ENCODE measurements around the gene CFAP100. TPM values are rescaled to one million over a fixed set of nuclear protein-coding genes. Genes with fewer than 3 reads are reported as not detected.
A peak's percentile ranks its signal among the peaks of the same experiment; 100 is the strongest.

The CFAP100 gene
- total and polyA plus RNA-seq, 4 donors, result not detected

- H3K4me1 ChIP-seq (ENCODE audit: control insufficient read depth in 1 of 2, insufficient read depth in 2 of 2, low read length in 2 of 2), result peaks cover 3% of the 10 kb centered on the region in 2 donors
- no peaks in the 10 kb centered on the region for H3K27me3 ChIP-seq (ENCODE audit: control insufficient read depth in 1 of 2, insufficient read depth in 2 of 2, low read length in 1 of 2)
- peaks cover 0 to 19% of the 10 kb centered on the region in 2 donors for H3K36me3 ChIP-seq (ENCODE audit: control insufficient read depth in 1 of 2, insufficient read depth in 2 of 2, low read length in 1 of 2)
- ATAC-seq (ENCODE audit: low FRiP score) (no peak), DNase-seq (peak; percentile 21 to 61)
- WGBS, 2 donors, result 73 to 80% methylated on average over 3 of the region's 3 CpGs
- H3K27ac ChIP-seq (ENCODE audit: low read depth in 1 of 2, low read length in 2 of 2), result peak overlapping the region in 1 of 2 donors; percentile 44
- H3K9me3 ChIP-seq (ENCODE audit: control insufficient read depth, low read length), result no peaks in the 10 kb centered on the region
- intact Hi-C loops (cut with DNase I), result loop anchor here in 1 of 2 donors (5.0 kb wide), 3 partner anchors 53 to 143 kb away; no protein-coding TSS in a partner anchor
- peak overlapping the region; percentile 10 to 31 for H3K4me3 ChIP-seq (ENCODE audit: low read length in 2 of 2)
Observed at GRCh38 chr3:126355251-126355650, 39.5 kb upstream of the CFAP100 start.

GRCh38 chr3:126355777-126356372 lies 38.8 kb upstream of the CFAP100 start:
- H3K27ac ChIP-seq (ENCODE audit: low read depth in 1 of 2, low read length in 2 of 2), result peak overlapping the region; percentile 91 to 97
- peak overlapping the region; percentile 90 to 98 for H3K4me3 ChIP-seq (ENCODE audit: low read length in 2 of 2)
- ATAC-seq (ENCODE audit: low FRiP score), result peak; percentile 92
- DNase-seq, result peak; percentile 94 to 98
- peaks cover 0 to 16% of the 10 kb centered on the region in 2 donors for H3K36me3 ChIP-seq (ENCODE audit: control insufficient read depth in 1 of 2, insufficient read depth in 2 of 2, low read length in 1 of 2)
- H3K4me1 ChIP-seq (ENCODE audit: control insufficient read depth in 1 of 2, insufficient read depth in 2 of 2, low read length in 2 of 2), result peaks cover 3% of the 10 kb centered on the region in 2 donors
- WGBS, 2 donors, result 0 to 1% methylated on average over 32 of the region's 32 CpGs
- no peaks in the 10 kb centered on the region for H3K27me3 ChIP-seq (ENCODE audit: control insufficient read depth in 1 of 2, insufficient read depth in 2 of 2, low read length in 1 of 2)
- intact Hi-C loops (cut with DNase I), result loop anchor here (1.0 to 5.0 kb wide), 5 partner anchors 54 to 144 kb away; no protein-coding TSS in a partner anchor
- no peaks in the 10 kb centered on the region for H3K9me3 ChIP-seq (ENCODE audit: control insufficient read depth, low read length)

DNA sequence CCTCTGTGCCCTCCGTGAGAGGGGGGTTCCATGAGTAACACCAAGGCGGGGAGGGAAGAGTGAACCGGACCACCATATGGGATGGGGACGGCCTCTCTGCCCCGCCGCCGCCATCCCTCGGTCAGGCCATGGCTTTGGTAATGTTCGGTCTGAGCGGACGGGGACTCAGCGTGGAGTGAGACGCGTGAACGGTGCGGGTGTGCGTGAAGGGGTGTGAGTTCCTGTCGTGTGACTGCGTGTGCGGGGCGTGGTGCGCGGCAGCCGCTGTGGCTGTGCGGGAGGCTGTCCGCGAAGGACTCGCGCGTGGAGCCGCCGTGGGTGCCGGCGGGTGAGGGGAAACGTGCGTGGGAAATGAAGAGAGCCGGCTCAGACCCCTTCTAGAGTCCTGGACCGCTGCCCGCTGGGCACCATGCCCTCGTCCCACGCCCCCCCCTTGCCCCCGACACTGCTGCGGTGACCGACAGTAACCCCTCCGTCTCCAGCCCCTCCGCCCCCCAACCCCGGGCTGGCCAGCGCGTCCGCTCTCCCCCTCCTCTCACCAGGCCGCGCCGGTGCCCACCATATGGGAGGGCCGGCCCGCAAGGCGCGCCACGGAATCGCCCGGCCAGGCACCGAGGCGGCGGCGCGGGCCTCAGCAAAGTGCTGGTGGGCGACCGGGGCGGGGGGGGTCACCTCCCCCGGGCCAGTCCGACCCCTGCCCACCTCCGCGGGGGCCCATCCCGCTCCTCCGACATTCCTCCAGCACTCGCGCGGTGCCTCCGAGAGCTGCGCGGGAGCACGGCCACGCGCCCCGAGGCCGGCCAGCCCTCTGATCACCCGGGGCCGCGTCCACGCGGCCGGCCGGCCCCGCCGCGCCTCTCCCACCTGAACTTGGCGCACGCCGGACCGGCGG lies 38.1 kb upstream of the CFAP100 start:
- H3K4me3 ChIP-seq (ENCODE audit: low read length in 2 of 2), result peak overlapping the region; percentile 90 to 98
- intact Hi-C loops (cut with DNase I), result loop anchor here (1.0 to 5.0 kb wide), 6 partner anchors 54 to 144 kb away; no protein-coding TSS in a partner anchor
- no peaks in the 10 kb centered on the region for H3K9me3 ChIP-seq (ENCODE audit: control insufficient read depth, low read length)
- peaks cover 3% of the 10 kb centered on the region in 2 donors for H3K4me1 ChIP-seq (ENCODE audit: control insufficient read depth in 1 of 2, insufficient read depth in 2 of 2, low read length in 2 of 2)
- 1% methylated on average over 69 to 100 of the region's 100 CpGs for WGBS, 2 donors
- DNase-seq (peak; percentile 59 to 84), ATAC-seq (ENCODE audit: low FRiP score) (peak; percentile 19)
- H3K27me3 ChIP-seq (ENCODE audit: control insufficient read depth in 1 of 2, insufficient read depth in 2 of 2, low read length in 1 of 2), result no peaks in the 10 kb centered on the region
- H3K36me3 ChIP-seq (ENCODE audit: control insufficient read depth in 1 of 2, insufficient read depth in 2 of 2, low read length in 1 of 2), result peaks cover 0 to 11% of the 10 kb centered on the region in 2 donors
- peak overlapping the region; percentile 91 to 97 for H3K27ac ChIP-seq (ENCODE audit: low read depth in 1 of 2, low read length in 2 of 2)

DNA sequence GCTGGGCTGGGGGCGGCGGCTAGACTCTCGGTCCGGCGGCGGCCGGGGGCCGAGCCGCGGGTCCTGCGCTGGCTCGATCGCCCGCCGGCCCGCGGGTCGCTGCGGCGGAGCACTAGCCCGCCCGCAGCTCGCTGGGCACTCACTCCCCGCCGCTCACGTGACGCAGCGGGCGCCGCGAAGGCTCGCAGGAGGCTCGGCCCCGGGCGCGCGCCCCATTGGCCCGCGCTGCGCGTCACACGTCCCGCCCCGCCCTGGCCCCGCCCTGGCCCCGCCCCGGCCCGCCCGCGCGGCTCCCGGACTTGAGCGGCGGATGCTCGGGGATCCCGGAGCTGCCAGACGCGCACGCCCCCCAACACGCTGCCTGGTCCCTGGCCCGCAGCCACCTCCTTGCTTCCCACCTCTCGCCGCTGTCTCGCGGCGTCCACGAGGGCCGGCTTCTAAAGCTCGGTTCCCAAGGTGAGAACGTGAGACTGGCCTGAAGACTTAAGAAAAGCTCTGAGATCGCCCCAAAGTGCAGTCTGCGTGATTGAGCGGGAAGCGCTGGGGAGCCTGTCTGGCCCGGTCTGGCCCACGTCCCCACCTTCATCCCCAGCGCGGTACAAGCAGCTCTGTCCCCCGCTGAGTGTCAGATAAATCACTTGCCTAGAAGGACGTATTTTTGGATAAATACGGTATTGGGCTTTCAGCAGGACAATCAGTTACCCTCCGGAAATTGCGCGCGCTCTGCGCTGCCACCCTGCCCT lies 37.2 kb upstream of the CFAP100 start, which contains the start of gene KLF15:
KLF15 (minus strand) TSS at position 114 of the 743 bp plus-strand sequence. CDS start 4,486 bp downstream, outside the sequence.
- H3K9me3 ChIP-seq (ENCODE audit: control insufficient read depth, low read length), result no peaks in the 10 kb centered on the region
- intact Hi-C loops (cut with DNase I), result loop anchor here (1.0 to 5.0 kb wide), 5 partner anchors 55 to 145 kb away; no protein-coding TSS in a partner anchor
- WGBS, 2 donors, result 0 to 1% methylated on average over 48 to 86 of the region's 86 CpGs
- H3K36me3 ChIP-seq (ENCODE audit: control insufficient read depth in 1 of 2, insufficient read depth in 2 of 2, low read length in 1 of 2), result peaks cover 0 to 3% of the 10 kb centered on the region in 2 donors
- H3K4me1 ChIP-seq (ENCODE audit: control insufficient read depth in 1 of 2, insufficient read depth in 2 of 2, low read length in 2 of 2), result peaks cover 3% of the 10 kb centered on the region in 2 donors
- peak within 1 kb of the TSS; percentile 90 to 98 for H3K4me3 ChIP-seq (ENCODE audit: low read length in 2 of 2)
- peak within 1 kb of the TSS; percentile 91 to 97 for H3K27ac ChIP-seq (ENCODE audit: low read depth in 1 of 2, low read length in 2 of 2)
- DNase-seq (peak; percentile 90 to 95), ATAC-seq (ENCODE audit: low FRiP score) (peak; percentile 90)
- H3K27me3 ChIP-seq (ENCODE audit: control insufficient read depth in 1 of 2, insufficient read depth in 2 of 2, low read length in 1 of 2), result no peaks in the 10 kb centered on the region

- intact Hi-C loops (cut with DNase I), result loop anchor here in 1 of 2 donors (5.0 kb wide), 3 partner anchors 56 to 146 kb away; no protein-coding TSS in a partner anchor
Observed at GRCh38 chr3:126358038-126358815, 36.5 kb upstream of the CFAP100 start.

GRCh38 chr3:126358816-126359181 lies 35.9 kb upstream of the CFAP100 start:
- Histone ChIP-seq H3K27ac (ENCODE audit: low read depth in 1 of 2, low read length in 2 of 2) (no peak overlapping the region), H3K36me3 (ENCODE audit: control insufficient read depth in 1 of 2, insufficient read depth in 2 of 2, low read length in 1 of 2) (no peaks in the 10 kb centered on the region), H3K9me3 (ENCODE audit: control insufficient read depth, low read length) (no peaks in the 10 kb centered on the region), H3K4me3 (ENCODE audit: low read length in 2 of 2) (no peak overlapping the region), H3K27me3 (ENCODE audit: control insufficient read depth in 1 of 2, insufficient read depth in 2 of 2, low read length in 1 of 2) (no peaks in the 10 kb centered on the region), H3K4me1 (ENCODE audit: control insufficient read depth in 1 of 2, insufficient read depth in 2 of 2, low read length in 2 of 2) (peaks cover 2 to 3% of the 10 kb centered on the region in 2 donors)
- intact Hi-C loops (cut with DNase I), result loop anchor here in 1 of 2 donors (5.0 kb wide), 3 partner anchors 56 to 146 kb away; no protein-coding TSS in a partner anchor
- WGBS, 2 donors, result 91 to 92% methylated on average over 3 of the region's 3 CpGs
- DNase-seq, result peak; percentile 21 to 30
- no peak for ATAC-seq (ENCODE audit: low FRiP score)

More at GRCh38 chr3:126358038-126358815, 36.5 kb upstream of the CFAP100 start:
- H3K27ac ChIP-seq (ENCODE audit: low read depth in 1 of 2, low read length in 2 of 2), result peak overlapping the region in 1 of 2 donors; percentile 81
- H3K4me1 ChIP-seq (ENCODE audit: control insufficient read depth in 1 of 2, insufficient read depth in 2 of 2, low read length in 2 of 2), result peaks cover 3% of the 10 kb centered on the region in 2 donors
- H3K4me3 ChIP-seq (ENCODE audit: low read length in 2 of 2), result peak overlapping the region; percentile 20 to 31
- H3K36me3 ChIP-seq (ENCODE audit: control insufficient read depth in 1 of 2, insufficient read depth in 2 of 2, low read length in 1 of 2), result no peaks in the 10 kb centered on the region
- 5 to 6% methylated on average over 11 of the region's 11 CpGs for WGBS, 2 donors
- no peak for ATAC-seq (ENCODE audit: low FRiP score)
- no peaks in the 10 kb centered on the region for H3K27me3 ChIP-seq (ENCODE audit: control insufficient read depth in 1 of 2, insufficient read depth in 2 of 2, low read length in 1 of 2)
- H3K9me3 ChIP-seq (ENCODE audit: control insufficient read depth, low read length), result no peaks in the 10 kb centered on the region
- DNase-seq, result peak in 1 of 2 donors; percentile 51

- intact Hi-C loops (cut with DNase I), result no loop called here
- DNase-seq, result peak in 1 of 2 donors; percentile 44
- Histone ChIP-seq H3K36me3 (ENCODE audit: control insufficient read depth in 1 of 2, insufficient read depth in 2 of 2, low read length in 1 of 2) (no peaks in the 10 kb centered on the region), H3K4me1 (ENCODE audit: control insufficient read depth in 1 of 2, insufficient read depth in 2 of 2, low read length in 2 of 2) (no peaks in the 10 kb centered on the region), H3K4me3 (ENCODE audit: low read length in 2 of 2) (no peak overlapping the region), H3K27me3 (ENCODE audit: control insufficient read depth in 1 of 2, insufficient read depth in 2 of 2, low read length in 1 of 2) (no peaks in the 10 kb centered on the region), H3K9me3 (ENCODE audit: control insufficient read depth, low read length) (no peaks in the 10 kb centered on the region), H3K27ac (ENCODE audit: low read depth in 1 of 2, low read length in 2 of 2) (no peak overlapping the region)
- no peak for ATAC-seq (ENCODE audit: low FRiP score)
- 74 to 75% methylated on average over 3 of the region's 3 CpGs for WGBS, 2 donors
Observed at GRCh38 chr3:126360046-126360713, 34.5 kb upstream of the CFAP100 start.

Data from aorta (tissue), 5 donors.